ENCODE data around the gene MUCL3.
"Not testable (repeated sequence)": the region's sequence is repeated elsewhere in the genome, so short reads cannot be mapped to it uniquely, and the experiment has no call there.

Gene MUCL3

GRCh38 chr6:30914076-30914853, 26.5 kb upstream of the MUCL3 start, which contains the start of gene VARS2:
TSS of gene VARS2 (plus strand) at chr6:30914238. CDS start at chr6:30914837, 599 bp downstream.
- DNase-seq, result peak; percentile 83 to 84

- no peak for DNase-seq
These were observed 25.8 kb upstream of the MUCL3 start for GRCh38 chr6:30914854-30915590.

GRCh38 chr6:30915591-30915946, 25.2 kb upstream of the MUCL3 start:
- DNase-seq, result peak in 1 of 2 donors; percentile 11

GRCh38 chr6:30917041-30917440, 23.7 kb upstream of the MUCL3 start:
- no peak for DNase-seq

GRCh38 chr6:30917487-30917886, 23.3 kb upstream of the MUCL3 start:
- no peak for DNase-seq

- DNase-seq, result no peak
These were observed 22.1 kb upstream of the MUCL3 start for GRCh38 chr6:30918670-30919069.

GRCh38 chr6:30922447-30922852, 18.3 kb upstream of the MUCL3 start:
- no peak for DNase-seq

- not testable (repeated sequence) for DNase-seq
These were observed 16.6 kb upstream of the MUCL3 start for GRCh38 chr6:30924040-30924627.

GRCh38 chr6:30926644-30927043, 14.1 kb upstream of the MUCL3 start:
- no peak for DNase-seq

GRCh38 chr6:30927080-30927479, 13.7 kb upstream of the MUCL3 start:
- DNase-seq, result not testable (repeated sequence)

GRCh38 chr6:30928677-30929076, 12.1 kb upstream of the MUCL3 start:
- DNase-seq, result no peak

GRCh38 chr6:30930506-30930905, 10.3 kb upstream of the MUCL3 start:
- DNase-seq, result no peak

- no peak for DNase-seq
These were observed 9.5 kb upstream of the MUCL3 start for GRCh38 chr6:30931272-30931671.

GRCh38 chr6:30931969-30932645, 8.7 kb upstream of the MUCL3 start, which contains the start of gene SFTA2:
TSS of gene SFTA2 (minus strand) at chr6:30932170. CDS start at chr6:30932096, 74 bp downstream.
- DNase-seq, result no peak

GRCh38 chr6:30932665-30933365, 8.0 kb upstream of the MUCL3 start:
- no peak for DNase-seq

- no peak for DNase-seq
These were observed 5.8 kb upstream of the MUCL3 start for GRCh38 chr6:30935018-30935417.

GRCh38 chr6:30937265-30937664, 3.5 kb upstream of the MUCL3 start:
- DNase-seq, result no peak

GRCh38 chr6:30938730-30939129, 2.0 kb upstream of the MUCL3 start:
- DNase-seq, result no peak

- no peak for DNase-seq
These were observed 1.3 kb upstream of the MUCL3 start for GRCh38 chr6:30939473-30939872.

- DNase-seq, result no peak
These were observed 1.7 kb downstream of the MUCL3 start for GRCh38 chr6:30942338-30943060.

GRCh38 chr6:30944051-30944450, 3.3 kb downstream of the MUCL3 start:
- DNase-seq, result no peak

GRCh38 chr6:30945281-30945680, 4.5 kb downstream of the MUCL3 start:
- DNase-seq, result no peak
